K562 (cell line): ENCODE data around the gene CDK5RAP3. TPM values are rescaled to one million over a fixed set of nuclear protein-coding genes. Genes with fewer than 3 reads are reported as not detected.

ENCODE experiments used
- BRD9 ChIP-seq: fragments of 450-650 bp; IDR thresholded peaks from 2 replicates; pipeline ENCODE4 v1.6.1; 2018; ENCODE audit warnings: low read depth; ENCODE audit not compliant: partially characterized antibody
- DMBX1 ChIP-seq: fragments of 250-450 bp; sonication (Bioruptor Pico); IDR thresholded peaks from 2 replicates; pipeline ENCODE4 v1.8.0; 2022; ENCODE audit warnings: inconsistent platforms, mild to moderate bottlenecking, moderate library complexity, borderline replicate concordance
- DNMT1 ChIP-seq: fragments of 450-650 bp; IDR thresholded peaks from 2 replicates; pipeline ENCODE4 v1.6.1; 2016; ENCODE audit warnings: antibody characterized with exemption, mild to moderate bottlenecking
- HDAC8 ChIP-seq: fragments of 450-650 bp; IDR thresholded peaks from 2 replicates; pipeline ENCODE4 v1.6.1; 2016; ENCODE audit warnings: mild to moderate bottlenecking, missing genetic modification characterization, moderate library complexity, missing compliant biosample characterization
- MCM2 ChIP-seq: fragments of 450-650 bp; IDR thresholded peaks from 2 replicates; pipeline ENCODE4 v1.6.1; 2017; ENCODE audit warnings: low read depth, mild to moderate bottlenecking
- POLR3G ChIP-seq: IDR thresholded peaks from 2 replicates; pipeline ENCODE4 v1.6.1; 2011; ENCODE audit not compliant: insufficient read length, insufficient replicate concordance; ENCODE audit errors: extremely low read depth
- PRMT5 ChIP-seq: sonication (generic); formaldehyde crosslinking; IDR thresholded peaks from 2 replicates; pipeline ENCODE4 v1.5.0; 2020; ENCODE audit warnings: missing genetic modification reagents
- SIN3A ChIP-seq, 2 experiments: fragments of 150-350 bp in 1 of 2; IDR thresholded peaks; 2 replicates each; pipeline ENCODE4 v1.6.1; 2011 to 2016; ENCODE audit warnings: borderline replicate concordance in 2 of 2, low read depth in 2 of 2, low read length in 2 of 2, mild to moderate bottlenecking in 2 of 2, moderate library complexity in 2 of 2; ENCODE audit not compliant: control insufficient read depth in 1 of 2
- SOX6 ChIP-seq: fragments of 450-650 bp; IDR thresholded peaks from 2 replicates; pipeline ENCODE4 v1.6.1; 2014; ENCODE audit warnings: mild to moderate bottlenecking
- TAF15 ChIP-seq: fragments of 200-400 bp; formaldehyde crosslinking; IDR thresholded peaks from 2 replicates; pipeline ENCODE4 v1.6.1; 2017; ENCODE audit warnings: mild to moderate bottlenecking, low read depth, low read length, moderate library complexity
- U2AF1 ChIP-seq: fragments of 200-400 bp; formaldehyde crosslinking; optimal IDR thresholded peaks from 2 replicates; pipeline ENCODE3; 2017; ENCODE audit warnings: mild to moderate bottlenecking, low read depth, low read length, moderate library complexity
- ZBTB5 ChIP-seq: fragments of 450-650 bp; IDR thresholded peaks from 2 replicates; pipeline ENCODE4 v1.6.1; 2017; ENCODE audit warnings: antibody characterized with exemption
- ZFX ChIP-seq: sonication (generic); formaldehyde crosslinking; IDR thresholded peaks from 2 replicates; pipeline ENCODE4 v1.8.0; 2022; ENCODE audit warnings: mild to moderate bottlenecking, missing genetic modification reagents, moderate library complexity
- ZNF133 ChIP-seq: fragments of 250-450 bp; sonication (Bioruptor Pico); IDR thresholded peaks from 2 replicates; pipeline ENCODE4 v1.4.0; 2020; ENCODE audit warnings: mild to moderate bottlenecking
- ZNF175 ChIP-seq: fragments of 200-800 bp; sonication (Bioruptor generic); IDR thresholded peaks from 2 replicates; pipeline ENCODE4 v1.6.1; 2016; ENCODE audit warnings: low read depth, mild to moderate bottlenecking, missing genetic modification characterization, missing compliant biosample characterization
- polyA plus RNA-seq, 8 experiments: library from polyadenylated mRNA; depleted of rRNA in 4 of 8; stranded (reverse) in 5 of 8; unstranded in 3 of 8; fragments of >200 nt; fragmentation: Nextera tagmentation in 2 of 8; fragmentation: Illumina TruSeq in 1 of 8; extraction: Ambion mirVana in 2 of 8; extraction: Trizol in 1 of 8; gene quantifications; 2 replicates each; pipeline versions ENCODE4 v1.2.1 to v1.2.3, GENCODE V29; 2011 to 2014; ENCODE audit warnings: inconsistent platforms in 1 of 8, missing spikeins in 1 of 8
- total RNA-seq, 7 experiments: library from RNA; depleted of rRNA in 6 of 7; stranded (reverse); fragments of >200 nt in 6 of 7; fragmentation: Illumina TruSeq in 2 of 7; extraction: Trizol in 2 of 7; gene quantifications; 2 replicates each; pipeline versions ENCODE4 v1.2.1 to v1.2.3, GENCODE V29; 2011 to 2021; ENCODE audit warnings: low replicate concordance in 1 of 7
- TF ChIP-seq, protein P1 (sequence below): fragments of 250-450 bp; sonication (Bioruptor Pico); IDR thresholded peaks from 2 replicates; pipeline ENCODE4 v1.4.0; 2020
- TF ChIP-seq, protein P2 (sequence below): sonication (generic); formaldehyde crosslinking; IDR thresholded peaks from 2 replicates; pipeline ENCODE4 v1.8.1; 2023; ENCODE audit warnings: mild to moderate bottlenecking, missing genetic modification reagents

Gene CDK5RAP3
- total and polyA plus RNA-seq, 9 of the 15 experiments (the other 6 are each of a cell fraction or from before 2014, with no cell fraction given): 44.2 to 202 (median 91.5) TPM

- TF ChIP-seq U2AF1 (no peak), PRMT5 (no peak), SOX6 (no peak; the same call in 1 of the 2 replicates), POLR3G (no peak), ZBTB5 (no peak), DNMT1 (no peak), ZNF175 (no peak), BRD9 (no peak), ZNF133 (CRISPR knock-in tag) (no peak), MCM2 (no peak), TAF15 (no peak), ZFX (CRISPR knock-in tag) (peak; percentile 63), DMBX1 (CRISPR knock-in tag) (0 out of 2 replicates have a peak, but pooled peaks have one; percentile 52), SIN3A (IDR thresholded peaks at IDR 0.05; ENCODE audit: borderline replicate concordance in 2 of 2, control insufficient read depth in 1 of 2, low read depth in 2 of 2, low read length in 2 of 2) (peak in 1 of 2 experiments; percentile 54; a peak in 1 of 4 replicates), HDAC8 (peak; percentile 88; the same call in 1 of the 2 replicates)
- TF ChIP-seq, protein P1, sequence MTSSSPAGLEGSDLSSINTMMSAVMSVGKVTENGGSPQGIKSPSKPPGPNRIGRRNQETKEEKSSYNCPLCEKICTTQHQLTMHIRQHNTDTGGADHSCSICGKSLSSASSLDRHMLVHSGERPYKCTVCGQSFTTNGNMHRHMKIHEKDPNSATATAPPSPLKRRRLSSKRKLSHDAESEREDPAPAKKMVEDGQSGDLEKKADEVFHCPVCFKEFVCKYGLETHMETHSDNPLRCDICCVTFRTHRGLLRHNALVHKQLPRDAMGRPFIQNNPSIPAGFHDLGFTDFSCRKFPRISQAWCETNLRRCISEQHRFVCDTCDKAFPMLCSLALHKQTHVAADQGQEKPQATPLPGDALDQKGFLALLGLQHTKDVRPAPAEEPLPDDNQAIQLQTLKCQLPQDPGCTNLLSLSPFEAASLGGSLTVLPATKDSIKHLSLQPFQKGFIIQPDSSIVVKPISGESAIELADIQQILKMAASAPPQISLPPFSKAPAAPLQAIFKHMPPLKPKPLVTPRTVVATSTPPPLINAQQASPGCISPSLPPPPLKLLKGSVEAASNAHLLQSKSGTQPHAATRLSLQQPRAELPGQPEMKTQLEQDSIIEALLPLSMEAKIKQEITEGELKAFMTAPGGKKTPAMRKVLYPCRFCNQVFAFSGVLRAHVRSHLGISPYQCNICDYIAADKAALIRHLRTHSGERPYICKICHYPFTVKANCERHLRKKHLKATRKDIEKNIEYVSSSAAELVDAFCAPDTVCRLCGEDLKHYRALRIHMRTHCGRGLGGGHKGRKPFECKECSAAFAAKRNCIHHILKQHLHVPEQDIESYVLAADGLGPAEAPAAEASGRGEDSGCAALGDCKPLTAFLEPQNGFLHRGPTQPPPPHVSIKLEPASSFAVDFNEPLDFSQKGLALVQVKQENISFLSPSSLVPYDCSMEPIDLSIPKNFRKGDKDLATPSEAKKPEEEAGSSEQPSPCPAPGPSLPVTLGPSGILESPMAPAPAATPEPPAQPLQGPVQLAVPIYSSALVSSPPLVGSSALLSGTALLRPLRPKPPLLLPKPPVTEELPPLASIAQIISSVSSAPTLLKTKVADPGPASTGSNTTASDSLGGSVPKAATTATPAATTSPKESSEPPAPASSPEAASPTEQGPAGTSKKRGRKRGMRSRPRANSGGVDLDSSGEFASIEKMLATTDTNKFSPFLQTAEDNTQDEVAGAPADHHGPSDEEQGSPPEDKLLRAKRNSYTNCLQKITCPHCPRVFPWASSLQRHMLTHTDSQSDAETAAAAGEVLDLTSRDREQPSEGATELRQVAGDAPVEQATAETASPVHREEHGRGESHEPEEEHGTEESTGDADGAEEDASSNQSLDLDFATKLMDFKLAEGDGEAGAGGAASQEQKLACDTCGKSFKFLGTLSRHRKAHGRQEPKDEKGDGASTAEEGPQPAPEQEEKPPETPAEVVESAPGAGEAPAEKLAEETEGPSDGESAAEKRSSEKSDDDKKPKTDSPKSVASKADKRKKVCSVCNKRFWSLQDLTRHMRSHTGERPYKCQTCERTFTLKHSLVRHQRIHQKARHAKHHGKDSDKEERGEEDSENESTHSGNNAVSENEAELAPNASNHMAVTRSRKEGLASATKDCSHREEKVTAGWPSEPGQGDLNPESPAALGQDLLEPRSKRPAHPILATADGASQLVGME (CRISPR knock-in tag): no peak
- TF ChIP-seq, protein P2, sequence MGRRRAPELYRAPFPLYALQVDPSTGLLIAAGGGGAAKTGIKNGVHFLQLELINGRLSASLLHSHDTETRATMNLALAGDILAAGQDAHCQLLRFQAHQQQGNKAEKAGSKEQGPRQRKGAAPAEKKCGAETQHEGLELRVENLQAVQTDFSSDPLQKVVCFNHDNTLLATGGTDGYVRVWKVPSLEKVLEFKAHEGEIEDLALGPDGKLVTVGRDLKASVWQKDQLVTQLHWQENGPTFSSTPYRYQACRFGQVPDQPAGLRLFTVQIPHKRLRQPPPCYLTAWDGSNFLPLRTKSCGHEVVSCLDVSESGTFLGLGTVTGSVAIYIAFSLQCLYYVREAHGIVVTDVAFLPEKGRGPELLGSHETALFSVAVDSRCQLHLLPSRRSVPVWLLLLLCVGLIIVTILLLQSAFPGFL (CRISPR knock-in tag): no peak
Observed at GRCh38 chr17:47970725-47971499, at the start of gene CDK5RAP3 (continued).
